GM12878 (cell line): ENCODE results near the gene CARD11. TPM values are rescaled to one million over a fixed set of nuclear protein-coding genes. Genes with fewer than 3 reads are reported as not detected.

ENCODE experiments used
- ASH2L ChIP-seq: fragments of 300-600, 200-600 bp; sonication (generic); IDR thresholded peaks from 2 replicates; pipeline ENCODE4 v1.6.1; 2017; ENCODE audit warnings: low read depth, mild to moderate bottlenecking, borderline replicate concordance
- BCL11A ChIP-seq: IDR thresholded peaks from 2 replicates; pipeline ENCODE4 v1.6.1; 2011; ENCODE audit warnings: low read depth, low read length
- CEBPB ChIP-seq, 2 experiments: fragments of 150-350 bp in 1 of 2; IDR thresholded peaks; 2 replicates each; pipeline ENCODE4 v1.6.1; 2012 to 2014; ENCODE audit warnings: low read depth in 2 of 2, low read length in 2 of 2, borderline replicate concordance in 1 of 2, inconsistent platforms in 1 of 2
- JUNB ChIP-seq: IDR thresholded peaks from 2 replicates; pipeline ENCODE4 v1.6.1; 2016; ENCODE audit warnings: antibody characterized with exemption, mild to moderate bottlenecking
- KAT2A ChIP-seq: conservative IDR thresholded peaks from 2 replicates; pipeline ENCODE4 v1.6.1; 2011; ENCODE audit warnings: low read depth, low read length; ENCODE audit not compliant: control insufficient read depth
- MTA3 ChIP-seq: IDR thresholded peaks from 2 replicates; pipeline ENCODE4 v1.6.1; 2012; ENCODE audit warnings: low read length, inconsistent platforms, borderline replicate concordance
- MYB ChIP-seq: fragments of 150-350 bp; IDR thresholded peaks from 2 replicates; pipeline ENCODE4 v1.6.1; 2014; ENCODE audit warnings: mild to moderate bottlenecking, low read depth, low read length, borderline replicate concordance
- NFXL1 ChIP-seq: fragments of 450-650 bp; IDR thresholded peaks from 2 replicates; pipeline ENCODE4 v1.6.1; 2017; ENCODE audit warnings: antibody characterized with exemption, mild to moderate bottlenecking, borderline replicate concordance
- SIX5 ChIP-seq: IDR thresholded peaks from 2 replicates; pipeline ENCODE4 v1.6.1; 2011; ENCODE audit warnings: mild to moderate bottlenecking, low read depth, low read length, moderate library complexity; ENCODE audit not compliant: severe bottlenecking
- SMAD1 ChIP-seq: fragments of 450-650 bp; IDR thresholded peaks from 2 replicates; pipeline ENCODE4 v1.6.1; 2018; ENCODE audit warnings: mild to moderate bottlenecking, low read depth; ENCODE audit not compliant: partially characterized antibody
- TCF12 ChIP-seq: IDR thresholded peaks from 2 replicates; pipeline ENCODE4 v1.6.1; 2011; ENCODE audit warnings: low read depth, mild to moderate bottlenecking, low read length
- polyA plus RNA-seq, 11 experiments: library from polyadenylated mRNA; depleted of rRNA in 4 of 11; unstranded in 6 of 11; stranded (reverse) in 5 of 11; fragments of >200 nt; fragmentation: Nextera tagmentation in 4 of 11; fragmentation: Illumina TruSeq in 1 of 11; extraction: Ambion mirVana in 4 of 11; extraction: Trizol in 1 of 11; gene quantifications; 1 replicate in 1 of 11; 2 replicates in 10 of 11; pipeline versions ENCODE4 v1.2.1 to v1.2.3, GENCODE V29; 2011 to 2016; ENCODE audit warnings: inconsistent platforms in 2 of 11, missing spikeins in 2 of 11, low read depth in 1 of 11
- total RNA-seq, 4 experiments: library from RNA; depleted of rRNA in 3 of 4; stranded (reverse); fragments of >200 nt in 3 of 4; fragmentation: Illumina TruSeq in 1 of 4; extraction: Trizol in 1 of 4; gene quantifications; 2 replicates each; pipeline versions ENCODE4 v1.2.1 to v1.2.3, GENCODE V29; 2013 to 2021
- TF ChIP-seq, protein P1 (sequence below): IDR thresholded peaks from 2 replicates; pipeline ENCODE4 v1.6.1; 2012; ENCODE audit warnings: improper control_type of control experiment, low read depth, low read length; ENCODE audit not compliant: insufficient replicate concordance
- TF ChIP-seq, protein P2 (sequence below), 3 experiments: IDR thresholded peaks in 2 of 3; conservative IDR thresholded peaks in 1 of 3; 2 replicates each; pipeline ENCODE4 v1.5.1; 2011; ENCODE audit warnings: low read depth in 3 of 3, low read length in 3 of 3, mild to moderate bottlenecking in 3 of 3, control low read depth in 2 of 3, moderate library complexity in 2 of 3, inconsistent platforms in 1 of 3, mixed read lengths in 1 of 3; ENCODE audit not compliant: control insufficient read depth in 2 of 3, insufficient read depth in 1 of 3; ENCODE audit errors: extremely low read depth in 1 of 3
- TF ChIP-seq, protein P3 (sequence below): IDR thresholded peaks from 2 replicates; pipeline ENCODE4 v1.6.1; 2011; ENCODE audit warnings: borderline replicate concordance, low read depth, mild to moderate bottlenecking, moderate library complexity, low read length; ENCODE audit not compliant: insufficient read depth, poor library complexity, severe bottlenecking
- TF ChIP-seq, protein P4 (sequence below): IDR thresholded peaks from 2 replicates; pipeline ENCODE4 v1.6.1; 2011; ENCODE audit warnings: low read depth, mild to moderate bottlenecking, low read length, moderate library complexity, borderline replicate concordance; ENCODE audit errors: extremely low read depth
- TF ChIP-seq, protein P5 (sequence below): fragments of 450-650 bp; IDR thresholded peaks from 2 replicates; pipeline ENCODE4 v1.6.1; 2016; ENCODE audit warnings: mild to moderate bottlenecking

CARD11 gene
- total and polyA plus RNA-seq, 10 of the 15 experiments (the other 5 are each of a cell fraction or from before 2014, with no cell fraction given): 0.27 to 72.0 (median 28.4) TPM

DNA sequence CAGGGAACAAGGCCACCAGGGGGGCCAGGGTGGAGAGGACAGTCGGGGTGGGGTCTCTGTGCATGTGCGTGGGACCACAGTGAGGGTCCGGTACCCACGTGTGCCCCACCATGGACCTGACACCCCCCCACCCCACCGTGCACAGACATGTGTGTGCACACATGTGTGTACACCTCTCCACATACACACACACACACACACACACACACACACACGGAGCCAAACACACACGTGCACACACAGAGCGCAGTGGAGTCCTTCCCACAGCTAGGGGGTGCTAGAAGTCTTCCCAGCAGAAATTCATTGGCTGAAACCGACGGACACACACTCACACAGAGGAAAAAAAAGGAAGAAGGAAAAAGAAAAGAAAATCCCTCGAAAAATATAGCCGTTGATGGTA, 156.8 kb downstream of the CARD11 start (continued):
- TF ChIP-seq, protein P1, sequence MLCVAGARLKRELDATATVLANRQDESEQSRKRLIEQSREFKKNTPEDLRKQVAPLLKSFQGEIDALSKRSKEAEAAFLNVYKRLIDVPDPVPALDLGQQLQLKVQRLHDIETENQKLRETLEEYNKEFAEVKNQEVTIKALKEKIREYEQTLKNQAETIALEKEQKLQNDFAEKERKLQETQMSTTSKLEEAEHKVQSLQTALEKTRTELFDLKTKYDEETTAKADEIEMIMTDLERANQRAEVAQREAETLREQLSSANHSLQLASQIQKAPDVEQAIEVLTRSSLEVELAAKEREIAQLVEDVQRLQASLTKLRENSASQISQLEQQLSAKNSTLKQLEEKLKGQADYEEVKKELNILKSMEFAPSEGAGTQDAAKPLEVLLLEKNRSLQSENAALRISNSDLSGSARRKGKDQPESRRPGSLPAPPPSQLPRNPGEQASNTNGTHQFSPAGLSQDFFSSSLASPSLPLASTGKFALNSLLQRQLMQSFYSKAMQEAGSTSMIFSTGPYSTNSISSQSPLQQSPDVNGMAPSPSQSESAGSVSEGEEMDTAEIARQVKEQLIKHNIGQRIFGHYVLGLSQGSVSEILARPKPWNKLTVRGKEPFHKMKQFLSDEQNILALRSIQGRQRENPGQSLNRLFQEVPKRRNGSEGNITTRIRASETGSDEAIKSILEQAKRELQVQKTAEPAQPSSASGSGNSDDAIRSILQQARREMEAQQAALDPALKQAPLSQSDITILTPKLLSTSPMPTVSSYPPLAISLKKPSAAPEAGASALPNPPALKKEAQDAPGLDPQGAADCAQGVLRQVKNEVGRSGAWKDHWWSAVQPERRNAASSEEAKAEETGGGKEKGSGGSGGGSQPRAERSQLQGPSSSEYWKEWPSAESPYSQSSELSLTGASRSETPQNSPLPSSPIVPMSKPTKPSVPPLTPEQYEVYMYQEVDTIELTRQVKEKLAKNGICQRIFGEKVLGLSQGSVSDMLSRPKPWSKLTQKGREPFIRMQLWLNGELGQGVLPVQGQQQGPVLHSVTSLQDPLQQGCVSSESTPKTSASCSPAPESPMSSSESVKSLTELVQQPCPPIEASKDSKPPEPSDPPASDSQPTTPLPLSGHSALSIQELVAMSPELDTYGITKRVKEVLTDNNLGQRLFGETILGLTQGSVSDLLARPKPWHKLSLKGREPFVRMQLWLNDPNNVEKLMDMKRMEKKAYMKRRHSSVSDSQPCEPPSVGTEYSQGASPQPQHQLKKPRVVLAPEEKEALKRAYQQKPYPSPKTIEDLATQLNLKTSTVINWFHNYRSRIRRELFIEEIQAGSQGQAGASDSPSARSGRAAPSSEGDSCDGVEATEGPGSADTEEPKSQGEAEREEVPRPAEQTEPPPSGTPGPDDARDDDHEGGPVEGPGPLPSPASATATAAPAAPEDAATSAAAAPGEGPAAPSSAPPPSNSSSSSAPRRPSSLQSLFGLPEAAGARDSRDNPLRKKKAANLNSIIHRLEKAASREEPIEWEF: no peak
- TF ChIP-seq, protein P2, sequence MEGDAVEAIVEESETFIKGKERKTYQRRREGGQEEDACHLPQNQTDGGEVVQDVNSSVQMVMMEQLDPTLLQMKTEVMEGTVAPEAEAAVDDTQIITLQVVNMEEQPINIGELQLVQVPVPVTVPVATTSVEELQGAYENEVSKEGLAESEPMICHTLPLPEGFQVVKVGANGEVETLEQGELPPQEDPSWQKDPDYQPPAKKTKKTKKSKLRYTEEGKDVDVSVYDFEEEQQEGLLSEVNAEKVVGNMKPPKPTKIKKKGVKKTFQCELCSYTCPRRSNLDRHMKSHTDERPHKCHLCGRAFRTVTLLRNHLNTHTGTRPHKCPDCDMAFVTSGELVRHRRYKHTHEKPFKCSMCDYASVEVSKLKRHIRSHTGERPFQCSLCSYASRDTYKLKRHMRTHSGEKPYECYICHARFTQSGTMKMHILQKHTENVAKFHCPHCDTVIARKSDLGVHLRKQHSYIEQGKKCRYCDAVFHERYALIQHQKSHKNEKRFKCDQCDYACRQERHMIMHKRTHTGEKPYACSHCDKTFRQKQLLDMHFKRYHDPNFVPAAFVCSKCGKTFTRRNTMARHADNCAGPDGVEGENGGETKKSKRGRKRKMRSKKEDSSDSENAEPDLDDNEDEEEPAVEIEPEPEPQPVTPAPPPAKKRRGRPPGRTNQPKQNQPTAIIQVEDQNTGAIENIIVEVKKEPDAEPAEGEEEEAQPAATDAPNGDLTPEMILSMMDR (IDR thresholded peaks at IDR 0.05 in 2 of 3, conservative IDR thresholded peaks at IDR 0.05 in 1 of 3; ENCODE audit: control insufficient read depth in 2 of 3, extremely low read depth in 1 of 3, insufficient read depth in 1 of 3, low read depth in 3 of 3, low read length in 3 of 3): peak; percentile 88 to 94 (median 88)
- TF ChIP-seq MTA3: no peak
- no peak for TF ChIP-seq MYB
- TF ChIP-seq JUNB: no peak
- no peak for TF ChIP-seq CEBPB (IDR thresholded peaks at IDR 0.05; ENCODE audit: borderline replicate concordance in 1 of 2, low read depth in 2 of 2, low read length in 2 of 2)
- no peak for TF ChIP-seq TCF12
- no peak for TF ChIP-seq ASH2L
- TF ChIP-seq, protein P3, sequence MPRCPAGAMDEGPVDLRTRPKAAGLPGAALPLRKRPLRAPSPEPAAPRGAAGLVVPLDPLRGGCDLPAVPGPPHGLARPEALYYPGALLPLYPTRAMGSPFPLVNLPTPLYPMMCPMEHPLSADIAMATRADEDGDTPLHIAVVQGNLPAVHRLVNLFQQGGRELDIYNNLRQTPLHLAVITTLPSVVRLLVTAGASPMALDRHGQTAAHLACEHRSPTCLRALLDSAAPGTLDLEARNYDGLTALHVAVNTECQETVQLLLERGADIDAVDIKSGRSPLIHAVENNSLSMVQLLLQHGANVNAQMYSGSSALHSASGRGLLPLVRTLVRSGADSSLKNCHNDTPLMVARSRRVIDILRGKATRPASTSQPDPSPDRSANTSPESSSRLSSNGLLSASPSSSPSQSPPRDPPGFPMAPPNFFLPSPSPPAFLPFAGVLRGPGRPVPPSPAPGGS: no peak
- no peak for TF ChIP-seq KAT2A
- TF ChIP-seq SMAD1: no peak
- TF ChIP-seq, protein P4, sequence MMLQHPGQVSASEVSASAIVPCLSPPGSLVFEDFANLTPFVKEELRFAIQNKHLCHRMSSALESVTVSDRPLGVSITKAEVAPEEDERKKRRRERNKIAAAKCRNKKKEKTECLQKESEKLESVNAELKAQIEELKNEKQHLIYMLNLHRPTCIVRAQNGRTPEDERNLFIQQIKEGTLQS: no peak
- TF ChIP-seq BCL11A: no peak
- no peak for TF ChIP-seq NFXL1
- TF ChIP-seq, protein P5, sequence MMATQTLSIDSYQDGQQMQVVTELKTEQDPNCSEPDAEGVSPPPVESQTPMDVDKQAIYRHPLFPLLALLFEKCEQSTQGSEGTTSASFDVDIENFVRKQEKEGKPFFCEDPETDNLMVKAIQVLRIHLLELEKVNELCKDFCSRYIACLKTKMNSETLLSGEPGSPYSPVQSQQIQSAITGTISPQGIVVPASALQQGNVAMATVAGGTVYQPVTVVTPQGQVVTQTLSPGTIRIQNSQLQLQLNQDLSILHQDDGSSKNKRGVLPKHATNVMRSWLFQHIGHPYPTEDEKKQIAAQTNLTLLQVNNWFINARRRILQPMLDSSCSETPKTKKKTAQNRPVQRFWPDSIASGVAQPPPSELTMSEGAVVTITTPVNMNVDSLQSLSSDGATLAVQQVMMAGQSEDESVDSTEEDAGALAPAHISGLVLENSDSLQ: no peak
- TF ChIP-seq SIX5: no peak
